IMR-90 (cell line): ENCODE measurements around the gene PRUNE2. TPM values are rescaled to one million over a fixed set of nuclear protein-coding genes. Genes with fewer than 3 reads are reported as not detected.

Experiments
- ATAC-seq: fragments of 200-7000 bp; cut with Tn5 transposase; 2 replicates; pipeline ENCODE4 v1.9.1; 2020; ENCODE audit warnings: low read depth, mild to moderate bottlenecking, moderate library complexity
- BruUV-seq: library from RNA; stranded (reverse); fragments of 400-500 nt; replicated peaks from 2 replicates; lab custom pipeline; 2021; lab: Mats Ljungman, UMichigan
- CTCF ChIA-PET: fragments of 300-600 bp; formaldehyde crosslinking; extraction: SDS; loops from one replicate; lab custom pipeline; 2021; ENCODE audit warnings: antibody characterized with exemption; lab: Yijun Ruan, JAX
- POLR2A ChIA-PET: fragments of 300-600 bp; sonication (Branson Sonifier 250); formaldehyde crosslinking; loops from one replicate; lab custom pipeline; 2022; ENCODE audit warnings: antibody characterized with exemption; ENCODE audit not compliant: unreplicated experiment; lab: Charles Lee
- DNase-seq: peaks from one replicate; pipeline ENCODE4 v3.0.0; 2013
- H2AFZ ChIP-seq: replicated peaks from 2 replicates; pipeline ENCODE3; 2013; ENCODE audit warnings: low read length, mild to moderate bottlenecking; ENCODE audit not compliant: poor library complexity
- H2AK5ac ChIP-seq: 2 replicates; pipeline ENCODE4 v1.6.1; 2013; ENCODE audit warnings: low read depth, low read length, inconsistent platforms
- H2AK9ac ChIP-seq: replicated peaks from 2 replicates; pipeline ENCODE3; 2013; ENCODE audit warnings: mild to moderate bottlenecking, low read depth, low read length, moderate library complexity; ENCODE audit not compliant: poor library complexity
- H2BK120ac ChIP-seq: 2 replicates; pipeline ENCODE4 v1.6.1; 2013; ENCODE audit warnings: low read depth, low read length, inconsistent platforms
- H2BK15ac ChIP-seq: 3 replicates; pipeline ENCODE4 v1.6.1; 2013; ENCODE audit warnings: low read depth, low read length, inconsistent platforms
- H2BK20ac ChIP-seq: 2 replicates; pipeline ENCODE4 v1.6.1; 2013; ENCODE audit warnings: low read depth, mild to moderate bottlenecking, inconsistent platforms, low read length, moderate library complexity
- H2BK5ac ChIP-seq: 2 replicates; pipeline ENCODE4 v1.6.1; 2013; ENCODE audit warnings: mild to moderate bottlenecking, low read depth, low read length, inconsistent platforms; ENCODE audit not compliant: poor library complexity, severe bottlenecking
- H3K14ac ChIP-seq: replicated peaks from 2 replicates; pipeline ENCODE4 v1.6.1; 2013; ENCODE audit warnings: low read depth, low read length, inconsistent platforms
- H3K18ac ChIP-seq: 2 replicates; pipeline ENCODE4 v1.6.1; 2013; ENCODE audit warnings: low read depth, low read length, control low read depth
- H3K23ac ChIP-seq: 2 replicates; pipeline ENCODE4 v1.6.1; 2013; ENCODE audit warnings: low read depth, low read length, inconsistent platforms
- H3K27ac ChIP-seq: 2 replicates; pipeline ENCODE4 v1.5.1; 2013; ENCODE audit warnings: mild to moderate bottlenecking, control low read depth, low read length; ENCODE audit not compliant: insufficient read depth
- H3K27me3 ChIP-seq: 2 replicates; pipeline ENCODE4 v1.6.1; 2013; ENCODE audit warnings: low read length; ENCODE audit not compliant: control insufficient read depth, insufficient read depth
- H3K36me3 ChIP-seq: 2 replicates; pipeline ENCODE4 v1.6.1; 2013; ENCODE audit warnings: low read length, mixed read lengths; ENCODE audit not compliant: control insufficient read depth, insufficient read depth
- H3K4ac ChIP-seq: 2 replicates; pipeline ENCODE4 v1.6.1; 2013; ENCODE audit warnings: low read depth, low read length, inconsistent platforms
- H3K4me1 ChIP-seq: 2 replicates; pipeline ENCODE4 v1.6.1; 2013; ENCODE audit warnings: low read length, mixed read lengths; ENCODE audit not compliant: control insufficient read depth, insufficient read depth
- H3K4me2 ChIP-seq: 2 replicates; pipeline ENCODE4 v1.6.1; 2013; ENCODE audit warnings: low read depth, mild to moderate bottlenecking, control low read depth, low read length, moderate library complexity
- H3K4me3 ChIP-seq: 2 replicates; pipeline ENCODE4 v1.5.1; 2013; ENCODE audit warnings: low read depth, mild to moderate bottlenecking, control low read depth, low read length, moderate library complexity; ENCODE audit not compliant: insufficient read depth
- H3K56ac ChIP-seq: 2 replicates; pipeline ENCODE4 v1.6.1; 2013; ENCODE audit warnings: low read length, inconsistent platforms; ENCODE audit not compliant: insufficient read depth; ENCODE audit errors: extremely low read depth
- H3K79me1 ChIP-seq, 2 experiments: 2 replicates each; pipeline ENCODE4 v1.6.1; 2013; ENCODE audit warnings: low read length in 2 of 2, inconsistent platforms in 1 of 2, low read depth in 1 of 2
- H3K9ac ChIP-seq: 2 replicates; pipeline ENCODE4 v1.6.1; 2013; ENCODE audit warnings: low read depth, low read length, control low read depth
- H3K9me1 ChIP-seq: 2 replicates; pipeline ENCODE4 v1.6.1; 2013; ENCODE audit warnings: low read length, inconsistent platforms; ENCODE audit not compliant: insufficient read depth
- H3K9me3 ChIP-seq: 2 replicates; pipeline ENCODE4 v1.6.1; 2013; ENCODE audit warnings: low read length; ENCODE audit not compliant: control insufficient read depth, insufficient read depth
- H4K20me1 ChIP-seq: 2 replicates; pipeline ENCODE4 v1.6.1; 2013; ENCODE audit warnings: low read length, inconsistent platforms; ENCODE audit not compliant: insufficient read depth
- H4K5ac ChIP-seq: 2 replicates; pipeline ENCODE4 v1.6.1; 2013; ENCODE audit warnings: mild to moderate bottlenecking, low read depth, low read length, control low read depth
- H4K8ac ChIP-seq, 2 experiments: 2 replicates each; pipeline ENCODE4 v1.6.1; 2013; ENCODE audit warnings: low read depth in 2 of 2, low read length in 2 of 2, control low read depth in 1 of 2, inconsistent platforms in 1 of 2
- H4K91ac ChIP-seq: 2 replicates; pipeline ENCODE4 v1.6.1; 2013; ENCODE audit warnings: low read depth, low read length, inconsistent platforms; ENCODE audit not compliant: insufficient read depth
- BHLHE40 ChIP-seq: fragments of 150-350 bp; IDR thresholded peaks from 2 replicates; pipeline ENCODE4 v1.6.1; 2016; ENCODE audit warnings: mild to moderate bottlenecking, low read depth, low read length
- CHD1 ChIP-seq: IDR thresholded peaks from 2 replicates; pipeline ENCODE4 v1.6.1; 2012; ENCODE audit warnings: low read depth, low read length, improper control_type of control experiment
- ELK1 ChIP-seq: fragments of 150-350 bp; IDR thresholded peaks from 2 replicates; pipeline ENCODE4 v1.6.1; 2016; ENCODE audit warnings: low read depth, mild to moderate bottlenecking, low read length, moderate library complexity, borderline replicate concordance
- FOS ChIP-seq: fragments of 150-350 bp; IDR thresholded peaks from 2 replicates; pipeline ENCODE4 v1.6.1; 2016; ENCODE audit warnings: low read depth, low read length
- MAFK ChIP-seq: IDR thresholded peaks from 2 replicates; pipeline ENCODE4 v1.6.1; 2012; ENCODE audit warnings: low read depth, low read length, improper control_type of control experiment
- MAZ ChIP-seq: IDR thresholded peaks from 2 replicates; pipeline ENCODE4 v1.6.1; 2012; ENCODE audit warnings: low read depth, mild to moderate bottlenecking, low read length, improper control_type of control experiment, moderate library complexity, borderline replicate concordance
- MXI1 ChIP-seq: IDR thresholded peaks from 2 replicates; pipeline ENCODE4 v1.6.1; 2012; ENCODE audit warnings: low read depth, mild to moderate bottlenecking, low read length, moderate library complexity, borderline replicate concordance
- NFE2L2 ChIP-seq: fragments of 150-350 bp; IDR thresholded peaks from 2 replicates; pipeline ENCODE4 v1.6.1; 2016; ENCODE audit warnings: low read depth, mild to moderate bottlenecking, low read length
- POLR2A ChIP-seq: IDR thresholded peaks from 2 replicates; pipeline ENCODE4 v1.6.1; 2012; ENCODE audit warnings: mild to moderate bottlenecking, low read depth, low read length
- RAD21 ChIP-seq: IDR thresholded peaks from 2 replicates; pipeline ENCODE4 v1.6.1; 2012; ENCODE audit warnings: low read length, improper control_type of control experiment
- RCOR1 ChIP-seq: IDR thresholded peaks from 2 replicates; pipeline ENCODE4 v1.6.1; 2012; ENCODE audit warnings: mild to moderate bottlenecking, low read length, improper control_type of control experiment; ENCODE audit not compliant: insufficient replicate concordance
- RFX5 ChIP-seq: IDR thresholded peaks from 2 replicates; pipeline ENCODE4 v1.8.0; 2012; ENCODE audit warnings: low read depth, mild to moderate bottlenecking, low read length, moderate library complexity
- SMC3 ChIP-seq: fragments of 150-350 bp; IDR thresholded peaks from 2 replicates; pipeline ENCODE4 v1.6.1; 2016; ENCODE audit warnings: low read depth, mild to moderate bottlenecking, antibody characterized with exemption, low read length, moderate library complexity
- USF2 ChIP-seq: fragments of 150-350 bp; IDR thresholded peaks from 2 replicates; pipeline ENCODE4 v1.6.1; 2017; ENCODE audit warnings: mild to moderate bottlenecking, antibody characterized with exemption, low read length, low read depth
- WGBS, 2 experiments: methylation state at CpG; one replicate each; pipeline versions ENCODE4 v1.1.5 to v1.1.7; 2013; ENCODE audit warnings: missing lambda C conversion rate in 2 of 2; ENCODE audit not compliant: insufficient read length in 1 of 2; ENCODE audit errors: extremely low coverage in 2 of 2; 5-methylcytosine and 5-hydroxymethylcytosine counted together
- dilution Hi-C: fragments of 300-500 bp; cut with HindIII; formaldehyde crosslinking; loops from one replicate; pipeline ENCODE4 v1.14.3; 2018; ENCODE audit warnings: low sequenced_read_pairs; ENCODE audit not compliant: unreplicated experiment
- in situ Hi-C: fragments of 300-500 bp; cut with MboI; formaldehyde crosslinking; loops from 3 replicates; pipeline ENCODE4 v1.14.3; 2019; ENCODE audit warnings: low sequenced_read_pairs, inconsistent platforms, mixed read lengths
- intact Hi-C: fragments of 100-400 bp; cut with micrococcal nuclease; formaldehyde crosslinking; loops from 2 replicates; pipeline ENCODE4 v1.10.0; 2022
- polyA plus RNA-seq, 3 experiments: library from polyadenylated mRNA; depleted of rRNA; stranded (reverse); fragments of >200 nt; gene quantifications; 2 replicates each; pipeline ENCODE4 v1.2.3, GENCODE V29; 2012; ENCODE audit warnings: low replicate concordance in 1 of 3
- total RNA-seq: library from RNA; depleted of rRNA; stranded (reverse); fragments of >200 nt; gene quantifications from 2 replicates; pipeline ENCODE4 v1.2.3, GENCODE V29; 2012
- TF ChIP-seq, protein P1 (sequence below): conservative IDR thresholded peaks from 2 replicates; pipeline ENCODE4 v1.5.1; 2012; ENCODE audit warnings: mild to moderate bottlenecking, low read depth, low read length, improper control_type of control experiment

PRUNE2 gene
- total and polyA plus RNA-seq, 2 of the 4 experiments (the other 2 are of a cell fraction): 0.70 to 1.6 TPM

DNA sequence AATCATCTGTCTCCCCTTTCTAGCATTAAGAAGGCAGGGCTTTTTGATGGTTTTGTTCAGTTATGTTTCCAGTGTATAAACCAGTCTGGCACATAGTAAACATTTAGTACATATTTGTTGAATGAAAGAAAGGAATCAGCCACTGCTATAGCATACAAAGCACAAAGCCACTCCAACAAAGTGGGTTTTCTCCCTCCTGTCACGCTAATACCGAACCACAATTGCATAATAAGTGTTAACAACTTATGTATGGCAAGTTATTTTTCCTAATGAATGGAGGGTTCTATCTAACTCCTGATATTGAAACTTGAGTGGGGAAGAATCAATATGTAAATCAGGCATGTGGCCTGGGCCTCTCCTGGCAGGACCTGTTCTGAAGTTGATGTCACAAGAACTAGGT, 53.9 kb downstream of the PRUNE2 start:
- intact Hi-C loops: no loop called here
- Histone ChIP-seq H3K9ac (no peak overlapping the region), H2BK15ac (no peak overlapping the region), H4K8ac (no peak overlapping the region), H2AK9ac (no peak overlapping the region), H3K79me1 (no peaks in the 10 kb centered on the region), H2AFZ (no peak overlapping the region), H4K5ac (no peak overlapping the region), H3K4me3 (no peak overlapping the region), H3K36me3 (no peaks in the 10 kb centered on the region), H3K9me3 (no peaks in the 10 kb centered on the region), H3K23ac (no peak overlapping the region), H4K20me1 (no peaks in the 10 kb centered on the region), H3K9me1 (no peaks in the 10 kb centered on the region), H3K56ac (no peak overlapping the region), H3K27ac (no peak overlapping the region), H3K18ac (no peak overlapping the region), H2BK120ac (no peak overlapping the region), H2BK5ac (no peak overlapping the region), H3K4ac (no peak overlapping the region), H2AK5ac (no peak overlapping the region), H3K4me2 (no peak overlapping the region), H2BK20ac (no peak overlapping the region), H3K14ac (no peak overlapping the region), H3K27me3 (no peaks in the 10 kb centered on the region), H3K4me1 (no peaks in the 10 kb centered on the region), H4K91ac (no peak overlapping the region)
- POLR2A ChIA-PET: no interaction called here
- ATAC-seq (peak; percentile 46), DNase-seq (no peak)
- no TSS peak for BruUV-seq
- in situ Hi-C loops: no loop called here
- TF ChIP-seq MXI1: no peak
- TF ChIP-seq, protein P1, sequence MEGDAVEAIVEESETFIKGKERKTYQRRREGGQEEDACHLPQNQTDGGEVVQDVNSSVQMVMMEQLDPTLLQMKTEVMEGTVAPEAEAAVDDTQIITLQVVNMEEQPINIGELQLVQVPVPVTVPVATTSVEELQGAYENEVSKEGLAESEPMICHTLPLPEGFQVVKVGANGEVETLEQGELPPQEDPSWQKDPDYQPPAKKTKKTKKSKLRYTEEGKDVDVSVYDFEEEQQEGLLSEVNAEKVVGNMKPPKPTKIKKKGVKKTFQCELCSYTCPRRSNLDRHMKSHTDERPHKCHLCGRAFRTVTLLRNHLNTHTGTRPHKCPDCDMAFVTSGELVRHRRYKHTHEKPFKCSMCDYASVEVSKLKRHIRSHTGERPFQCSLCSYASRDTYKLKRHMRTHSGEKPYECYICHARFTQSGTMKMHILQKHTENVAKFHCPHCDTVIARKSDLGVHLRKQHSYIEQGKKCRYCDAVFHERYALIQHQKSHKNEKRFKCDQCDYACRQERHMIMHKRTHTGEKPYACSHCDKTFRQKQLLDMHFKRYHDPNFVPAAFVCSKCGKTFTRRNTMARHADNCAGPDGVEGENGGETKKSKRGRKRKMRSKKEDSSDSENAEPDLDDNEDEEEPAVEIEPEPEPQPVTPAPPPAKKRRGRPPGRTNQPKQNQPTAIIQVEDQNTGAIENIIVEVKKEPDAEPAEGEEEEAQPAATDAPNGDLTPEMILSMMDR: no peak
- no peak for TF ChIP-seq RFX5
- no peak for TF ChIP-seq SMC3
- TF ChIP-seq POLR2A: no peak
- TF ChIP-seq RCOR1: no peak
- no peak for TF ChIP-seq MAZ
- TF ChIP-seq FOS: no peak
- no peak for TF ChIP-seq BHLHE40
- no peak for TF ChIP-seq CHD1
- no peak for TF ChIP-seq NFE2L2
- no peak for TF ChIP-seq ELK1
- no peak for TF ChIP-seq MAFK
- no peak for TF ChIP-seq RAD21
- TF ChIP-seq USF2: no peak
- WGBS, 2 experiments: no CpG with 5 or more reads among the region's 2 CpGs
- CTCF ChIA-PET: no interaction called here
- dilution Hi-C loops: no loop called here
